Measurements from ENCODE around the gene RAMP1.

Gene RAMP1

DNA sequence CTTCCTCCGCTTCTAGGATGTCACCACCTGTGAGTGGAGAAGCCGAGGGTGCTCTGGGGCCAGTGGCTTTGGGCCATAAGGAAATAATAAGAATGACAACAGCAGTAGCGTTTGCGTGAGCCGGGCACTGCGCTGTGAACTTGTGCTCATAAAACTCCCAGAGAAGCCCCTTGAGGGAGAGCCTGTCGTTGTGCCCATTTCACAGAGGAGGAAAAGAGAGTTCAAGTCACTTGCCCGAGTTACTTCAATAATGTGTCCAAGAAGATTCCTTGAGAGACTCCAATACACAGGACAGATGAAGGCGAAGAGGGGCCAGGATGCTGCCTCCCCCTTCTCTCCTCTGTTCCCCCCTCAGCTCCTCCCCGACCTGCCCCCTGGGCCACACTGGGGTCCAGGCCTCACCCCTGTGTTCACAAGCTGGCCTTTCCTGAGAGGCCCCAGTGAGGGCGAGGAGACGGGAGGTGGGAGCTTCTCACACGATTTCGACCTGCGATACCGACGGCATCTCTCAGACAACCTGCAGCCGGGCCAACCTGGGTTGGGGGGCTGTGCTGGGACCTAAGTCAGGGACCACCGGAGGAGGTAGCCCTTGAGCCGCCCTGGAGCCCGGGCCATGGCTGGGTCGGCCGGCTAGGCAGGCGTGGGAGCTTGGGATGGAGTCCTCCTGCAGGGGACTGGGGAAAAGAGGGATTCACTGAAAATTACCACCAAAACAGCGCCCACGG, 53.9 kb downstream of the RAMP1 start:
- DNase-seq (ENCODE audit: low read depth in 2 of 3, low spot score in 1 of 3), result no peak

DNA sequence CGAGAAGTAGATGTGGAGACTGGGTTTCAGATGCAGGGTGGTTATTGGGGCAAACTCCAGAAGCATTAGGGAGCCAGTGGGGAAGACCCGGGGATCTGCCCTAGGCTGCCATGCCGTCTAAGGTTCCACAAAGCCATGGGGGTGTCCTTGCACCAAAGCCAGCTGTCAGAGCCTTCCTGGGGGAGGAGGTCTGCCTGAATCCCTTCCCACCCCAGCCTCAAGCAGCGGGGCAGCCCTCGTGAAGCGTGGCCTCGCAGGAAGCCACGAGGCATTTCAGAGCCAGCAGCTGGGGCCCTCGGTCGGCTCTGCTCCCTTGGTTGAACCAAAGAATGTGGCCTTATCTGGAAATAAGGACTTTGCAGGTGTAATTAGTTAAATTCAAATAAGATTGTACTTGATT, 56.2 kb downstream of the RAMP1 start:
- no peak for DNase-seq (ENCODE audit: low read depth in 2 of 3, low spot score in 1 of 3)

DNA sequence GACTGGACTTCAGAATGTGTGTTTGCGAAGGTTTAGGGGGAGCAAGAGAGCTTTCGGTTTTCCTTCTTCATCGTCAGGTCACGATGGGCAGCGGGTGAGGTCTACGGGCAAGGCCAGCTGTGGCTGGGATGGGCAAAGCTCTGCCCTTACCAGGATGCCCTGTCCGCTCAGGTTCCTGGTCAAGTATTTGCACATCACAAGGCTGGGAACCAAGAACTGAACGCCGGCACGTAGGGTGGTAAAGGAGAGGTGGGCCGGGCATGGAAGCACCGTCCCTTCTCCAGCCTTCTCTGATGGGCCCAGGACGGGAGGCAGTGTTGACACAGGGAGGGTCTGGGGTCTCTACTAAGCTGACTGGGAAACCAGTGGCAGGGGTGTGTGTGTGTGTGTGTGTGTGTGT, 56.9 kb downstream of the RAMP1 start:
- no peak for DNase-seq (ENCODE audit: low read depth in 2 of 3, low spot score in 1 of 3)

DNA sequence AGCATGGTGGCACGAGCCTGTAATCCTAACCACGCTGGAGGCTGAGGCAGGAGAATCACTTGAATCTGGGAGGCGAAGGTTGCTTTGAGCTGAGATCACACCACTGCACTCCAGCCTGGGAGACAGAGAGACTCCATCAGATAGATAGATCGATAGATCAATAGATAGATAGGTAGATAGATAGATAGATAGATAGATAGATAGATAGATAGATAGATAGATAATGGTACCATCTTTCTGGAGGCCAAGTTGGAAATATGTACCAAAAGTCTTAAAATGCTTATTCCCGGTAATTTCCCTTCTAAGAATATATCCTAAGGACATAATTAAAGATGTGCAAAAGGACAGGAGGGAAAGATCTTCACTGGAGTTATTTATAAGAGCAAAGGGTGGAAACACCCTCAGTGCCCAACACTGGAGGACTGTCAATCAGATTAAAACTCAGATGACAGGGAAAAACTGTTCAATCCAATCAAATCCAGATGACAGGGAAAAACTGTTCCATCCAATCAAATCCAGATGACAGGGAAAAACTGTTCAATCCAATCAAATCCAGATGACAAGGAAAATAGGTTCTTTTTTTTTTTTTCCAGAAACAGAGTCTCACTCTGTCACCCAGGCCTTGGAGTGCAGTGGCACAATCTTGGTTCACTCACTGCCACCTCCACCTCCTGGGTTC, 58.4 kb downstream of the RAMP1 start:
- DNase-seq (ENCODE audit: low read depth in 2 of 3, low spot score in 1 of 3), result no peak

DNA sequence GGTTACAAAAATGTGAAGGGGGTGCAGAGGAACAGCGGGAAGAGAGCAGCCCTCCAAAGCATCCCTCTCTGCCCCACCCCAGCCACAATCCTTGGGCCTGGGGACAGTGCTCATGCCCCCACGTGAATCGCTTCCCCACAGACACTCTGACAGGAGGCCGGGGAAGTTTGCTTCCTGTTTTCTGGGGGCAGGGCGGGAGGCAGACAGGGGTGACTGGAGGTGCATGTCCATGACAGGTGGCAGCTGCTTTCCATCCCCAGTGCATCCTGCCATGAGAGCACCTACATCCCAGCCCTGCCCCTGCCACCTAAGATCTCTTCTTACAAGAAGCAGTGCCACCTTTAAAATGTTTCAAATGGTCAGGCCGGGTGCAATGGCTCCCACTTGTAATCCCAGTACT, 60.2 kb downstream of the RAMP1 start:
- no peak for DNase-seq (ENCODE audit: low read depth in 2 of 3, low spot score in 1 of 3)

DNA sequence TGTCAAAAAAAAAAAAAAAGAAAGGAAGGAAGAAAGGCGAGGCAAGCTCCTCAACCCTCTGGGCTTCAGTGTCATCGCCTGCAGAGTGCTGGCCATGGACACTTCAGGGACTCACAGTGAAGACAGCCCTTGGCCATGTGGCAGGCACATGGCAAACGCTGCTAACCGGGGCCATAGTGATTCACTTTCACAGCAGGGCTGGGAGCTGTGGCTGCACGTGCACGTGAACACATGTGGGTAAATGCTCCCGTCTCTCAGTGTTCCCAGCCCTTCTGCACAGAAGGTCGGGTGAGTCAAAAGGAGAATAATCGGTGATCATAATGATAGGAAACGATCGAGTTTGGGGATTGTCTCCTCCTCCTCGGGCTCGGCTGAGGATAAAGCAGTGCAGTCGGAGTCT, 61.2 kb downstream of the RAMP1 start:
- DNase-seq (ENCODE audit: low read depth in 2 of 3, low spot score in 1 of 3), result no peak

DNA sequence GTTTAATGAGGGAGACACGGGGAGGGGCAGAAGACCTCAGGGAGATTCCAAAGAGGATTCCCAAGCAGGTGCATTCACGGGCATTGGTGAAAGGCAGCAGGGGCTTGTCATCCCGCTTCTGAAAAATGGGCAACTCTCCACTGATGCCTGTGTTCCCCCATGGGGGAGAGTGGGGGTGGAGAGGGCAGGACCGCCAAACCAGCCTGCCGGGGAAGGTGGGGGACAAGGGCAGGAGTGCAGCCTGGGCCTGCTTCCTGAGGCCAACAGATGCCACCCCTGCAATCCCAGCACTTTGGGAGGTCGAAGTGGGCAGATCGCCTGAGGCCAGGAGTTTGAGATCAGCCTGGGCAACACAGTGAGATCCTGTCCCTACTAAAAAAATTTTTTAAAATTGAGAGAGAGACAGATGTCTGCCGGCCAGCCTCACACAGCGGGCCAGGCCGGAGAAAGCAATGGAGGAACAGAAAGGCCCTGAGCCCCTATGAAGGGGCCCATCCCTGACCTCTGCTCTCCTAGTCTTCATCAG, 62.6 kb downstream of the RAMP1 start:
- DNase-seq (ENCODE audit: low read depth in 2 of 3, low spot score in 1 of 3), result no peak

DNA sequence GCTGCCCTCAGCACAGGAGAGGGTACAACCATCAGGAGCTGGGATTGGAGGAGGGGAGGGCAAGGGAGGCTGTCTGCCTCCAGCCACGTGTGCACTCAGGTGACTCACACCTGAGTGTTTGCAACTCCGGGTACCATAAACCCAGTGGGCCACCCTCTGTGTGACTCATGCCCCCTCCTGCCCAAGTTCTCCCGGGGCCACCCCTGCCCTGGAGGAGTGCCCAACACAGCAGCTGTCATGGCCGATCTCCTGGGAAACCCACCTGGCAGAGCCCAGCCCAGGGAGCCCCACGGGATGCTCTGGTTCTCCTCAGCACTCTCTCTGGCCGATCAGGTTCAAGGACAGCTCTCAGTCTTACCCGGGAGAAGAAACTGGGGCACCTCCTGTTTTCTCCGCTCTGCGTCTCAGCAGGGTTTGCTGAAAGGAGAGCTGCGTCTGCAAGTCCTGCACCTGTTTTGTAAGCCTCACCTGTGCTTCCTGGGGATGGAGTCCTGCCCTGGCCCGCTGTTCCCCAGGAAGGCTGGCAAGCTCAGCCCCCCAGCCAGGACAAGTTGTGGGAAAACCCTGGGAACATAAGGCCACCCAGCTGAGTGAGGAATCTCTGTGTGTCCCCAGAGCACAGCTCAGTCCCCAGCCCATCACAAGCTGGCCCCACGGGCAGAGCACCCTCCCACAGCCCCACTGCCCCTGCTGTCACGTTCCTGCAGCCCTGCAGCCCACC, 63.4 kb downstream of the RAMP1 start:
- no peak for DNase-seq (ENCODE audit: low read depth in 2 of 3, low spot score in 1 of 3)

DNA sequence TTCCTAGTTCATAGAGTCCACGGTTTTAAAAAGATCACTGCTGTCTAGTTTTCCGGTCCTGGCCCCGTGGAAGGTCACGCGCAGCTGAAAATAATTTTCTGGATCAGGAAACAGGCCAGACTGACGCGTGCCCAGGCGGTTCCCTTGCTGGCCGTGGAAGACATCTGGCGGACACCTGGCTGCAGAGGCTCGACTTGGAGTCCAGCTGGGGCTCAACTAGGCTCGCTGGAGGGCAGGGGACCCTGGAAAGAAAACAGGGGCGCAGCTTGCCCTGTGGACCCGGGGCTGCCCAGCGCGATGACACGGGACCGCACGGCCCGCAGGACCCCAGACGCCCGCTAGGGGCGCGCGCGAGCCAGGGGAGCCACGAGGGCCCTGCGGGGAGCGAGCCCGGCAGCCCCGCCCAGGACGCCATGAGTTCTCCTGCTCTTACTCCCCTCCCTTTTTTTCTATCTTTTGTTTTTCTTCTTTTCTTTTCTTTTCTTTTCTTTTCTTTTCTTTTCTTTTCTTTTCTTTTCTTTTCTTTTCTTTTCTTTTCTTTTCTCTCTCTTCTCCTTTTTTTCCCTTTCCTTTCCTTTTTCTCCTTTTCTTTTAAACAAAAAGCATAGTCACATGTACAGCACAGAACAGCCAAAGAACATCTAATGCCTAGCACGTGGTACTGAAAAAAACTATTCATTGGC, 64.2 kb downstream of the RAMP1 start:
- peak; percentile 57 to 83 (median 78) for DNase-seq (ENCODE audit: low read depth in 2 of 3, low spot score in 1 of 3)

DNA sequence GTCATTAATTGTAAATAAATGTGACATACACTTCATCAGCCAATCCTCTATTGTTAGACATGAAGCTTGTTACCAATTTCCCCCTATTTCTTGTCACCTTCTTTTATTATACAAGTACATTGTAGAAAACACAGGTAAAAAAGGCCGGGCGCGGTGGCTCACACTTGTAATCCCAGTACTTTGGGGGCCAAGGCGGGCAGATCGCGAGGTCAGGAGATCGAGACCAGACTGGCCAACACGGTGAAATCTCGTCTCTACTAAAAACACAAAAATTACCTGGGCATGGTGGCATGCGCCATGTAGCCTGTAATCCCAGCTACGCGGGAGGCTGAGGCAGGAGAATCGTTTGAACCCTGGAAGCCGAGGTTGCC, 64.7 kb downstream of the RAMP1 start:
- DNase-seq (ENCODE audit: low read depth in 2 of 3, low spot score in 1 of 3), result no peak

DNA sequence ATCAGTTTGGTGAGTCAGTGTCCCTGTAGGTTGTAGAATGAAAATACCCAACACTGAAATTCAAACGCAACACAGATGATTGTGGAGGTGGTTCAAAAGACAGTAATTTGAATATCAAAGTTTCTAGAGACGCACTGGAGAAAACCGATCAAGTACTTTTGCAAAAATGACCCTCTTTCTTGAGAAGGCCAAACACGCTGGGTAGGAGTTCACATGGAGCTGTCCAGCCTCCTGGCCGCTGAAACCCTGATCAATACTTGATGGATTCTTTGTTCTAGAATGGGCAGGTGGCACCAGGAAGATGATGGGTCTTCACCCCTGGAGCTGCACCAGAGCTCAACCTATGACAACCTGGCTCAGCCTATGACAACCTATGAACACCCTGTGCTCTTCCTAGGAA, 67.7 kb downstream of the RAMP1 start:
- no peak for DNase-seq (ENCODE audit: low read depth in 2 of 3, low spot score in 1 of 3)

DNA sequence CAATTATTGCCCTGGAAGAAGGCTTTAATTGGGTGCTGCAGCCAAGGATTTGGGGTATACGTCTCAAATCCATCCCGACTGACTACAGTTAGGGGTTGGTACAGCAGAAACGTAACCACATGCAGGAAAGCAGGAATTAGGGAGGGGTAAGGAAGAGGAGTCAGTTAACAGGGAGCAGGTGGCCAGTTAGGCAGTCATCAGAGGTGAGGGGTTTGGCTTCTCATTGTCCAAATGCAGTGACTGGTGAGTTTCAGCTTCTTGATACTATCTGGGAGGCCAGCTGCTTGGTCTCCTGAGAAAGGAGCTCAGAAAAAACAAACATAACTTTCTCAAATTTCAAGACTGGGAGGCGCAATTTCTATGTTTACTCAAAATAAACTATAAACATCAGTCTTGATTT, 68.6 kb downstream of the RAMP1 start:
- DNase-seq (ENCODE audit: low read depth in 2 of 3, low spot score in 1 of 3), result no peak

DNA sequence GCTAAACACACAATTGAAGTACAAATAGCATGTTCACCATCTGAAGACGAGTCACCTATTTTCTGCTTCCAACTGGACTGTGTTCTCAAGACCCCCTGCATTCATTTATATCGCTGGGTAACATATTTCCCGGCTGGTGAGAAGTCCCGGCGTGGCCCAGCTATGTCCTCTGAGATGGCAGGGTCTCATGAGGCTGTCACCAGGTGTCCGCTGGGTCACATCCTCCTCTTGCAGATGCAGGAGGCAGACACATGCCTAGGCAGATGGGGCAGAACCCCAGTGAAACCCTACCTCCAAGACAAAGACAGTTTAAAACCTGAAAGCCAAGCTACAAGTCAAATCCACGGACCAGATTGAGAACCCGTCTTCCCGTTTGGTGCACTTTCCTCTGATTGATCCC, 70.6 kb downstream of the RAMP1 start:
- DNase-seq (ENCODE audit: low read depth in 2 of 3, low spot score in 1 of 3), result no peak

DNA sequence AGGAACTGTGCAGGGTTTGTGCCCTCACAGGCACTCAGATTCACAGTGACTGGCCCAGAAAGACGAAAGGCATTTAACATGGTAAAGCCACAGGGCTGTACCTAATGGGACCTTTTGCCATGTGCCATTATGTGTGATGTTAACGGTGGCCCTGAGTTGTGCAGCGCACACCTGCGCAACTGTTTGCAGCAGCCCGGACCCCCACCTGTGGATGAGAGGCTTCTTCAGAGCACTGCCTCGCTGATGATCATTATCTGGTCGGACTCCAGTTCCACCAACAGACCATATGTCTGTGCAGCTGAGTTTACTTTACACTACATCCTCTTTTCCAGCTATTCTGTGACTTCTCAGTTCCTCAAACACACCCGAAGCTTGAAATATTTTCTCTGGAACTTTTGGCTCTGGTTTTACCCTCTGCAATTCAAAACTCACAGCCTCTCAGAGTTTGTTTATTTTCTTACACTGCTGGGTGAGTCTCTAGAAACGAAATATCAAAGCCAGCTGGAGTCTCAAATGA, 71.8 kb downstream of the RAMP1 start:
- DNase-seq (ENCODE audit: low read depth in 2 of 3, low spot score in 1 of 3), result no peak

DNA sequence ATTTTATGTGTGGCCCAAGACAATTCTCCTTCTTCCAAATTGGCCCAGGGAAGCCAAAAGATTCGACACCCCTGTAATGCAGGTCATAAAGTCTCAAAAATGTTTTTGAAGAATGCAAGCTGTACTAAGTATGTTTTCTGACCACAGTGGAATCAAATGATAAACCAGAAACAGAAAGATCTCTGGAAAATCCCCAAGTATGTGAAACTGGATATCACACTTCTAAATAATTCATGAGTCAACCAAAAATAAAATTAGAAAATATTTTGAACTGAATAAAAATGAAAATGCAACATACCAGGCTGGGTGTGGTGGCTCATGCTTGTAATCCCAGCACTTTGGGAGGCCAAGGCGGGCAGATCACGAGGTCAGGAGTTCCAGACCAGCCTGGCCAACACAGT, 73.3 kb downstream of the RAMP1 start:
- no peak for DNase-seq (ENCODE audit: low read depth in 2 of 3, low spot score in 1 of 3)

DNA sequence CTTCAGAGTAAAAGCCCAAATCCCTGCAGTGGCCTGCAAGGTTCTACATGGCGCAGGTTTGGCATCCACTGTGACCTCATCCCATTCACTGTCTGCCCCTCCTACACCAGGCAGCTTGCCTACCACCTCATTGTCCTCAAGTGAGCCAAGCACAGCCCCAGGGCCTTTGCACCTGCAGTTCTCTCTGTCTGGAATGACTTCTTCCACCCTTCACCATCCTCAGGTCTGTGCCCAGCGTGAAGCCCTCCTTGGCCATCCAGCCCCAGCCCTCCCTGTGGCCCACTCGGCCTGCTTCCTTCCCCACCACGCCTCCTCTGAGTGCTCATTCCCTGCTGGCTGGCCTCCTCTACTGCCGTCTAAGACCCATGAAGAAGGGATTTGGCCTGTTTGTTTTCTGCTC, 74.8 kb downstream of the RAMP1 start:
- DNase-seq (ENCODE audit: low read depth in 2 of 3, low spot score in 1 of 3), result no peak

DNA sequence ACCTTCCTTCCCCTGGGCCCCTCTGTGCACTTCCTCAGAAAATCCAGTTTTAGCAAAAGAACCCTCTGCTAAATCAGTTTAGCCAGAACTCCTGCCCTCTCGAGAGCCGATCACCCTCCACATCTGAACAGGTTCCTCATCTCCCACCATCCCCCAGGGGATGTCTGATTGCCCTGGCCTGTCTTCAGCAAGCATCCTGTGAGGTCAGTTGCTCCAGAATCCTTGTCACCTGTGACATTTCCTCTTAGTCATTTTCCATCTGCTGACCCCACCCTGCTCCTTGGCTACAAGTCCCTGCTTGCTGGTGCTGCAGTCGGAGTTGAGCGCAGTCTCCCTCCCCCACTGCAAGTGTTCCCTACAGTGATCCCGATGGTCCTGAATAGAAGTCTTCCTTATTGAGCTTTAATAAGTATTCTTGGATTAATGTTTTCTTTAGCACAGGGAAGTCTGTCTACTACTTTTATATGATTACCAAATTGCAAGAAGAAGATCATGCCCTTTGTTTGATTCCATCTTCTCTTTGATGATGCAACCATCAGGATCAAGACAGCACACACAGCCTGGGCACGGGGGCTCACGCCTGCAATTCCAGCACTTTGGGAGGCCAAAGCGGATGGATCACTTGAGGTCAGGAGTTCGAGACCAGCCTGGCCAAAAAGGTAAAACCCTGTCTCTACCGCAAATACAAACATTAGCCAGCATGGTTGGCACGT, 76.5 kb downstream of the RAMP1 start:
- no peak for DNase-seq (ENCODE audit: low read depth in 2 of 3, low spot score in 1 of 3)

DNA sequence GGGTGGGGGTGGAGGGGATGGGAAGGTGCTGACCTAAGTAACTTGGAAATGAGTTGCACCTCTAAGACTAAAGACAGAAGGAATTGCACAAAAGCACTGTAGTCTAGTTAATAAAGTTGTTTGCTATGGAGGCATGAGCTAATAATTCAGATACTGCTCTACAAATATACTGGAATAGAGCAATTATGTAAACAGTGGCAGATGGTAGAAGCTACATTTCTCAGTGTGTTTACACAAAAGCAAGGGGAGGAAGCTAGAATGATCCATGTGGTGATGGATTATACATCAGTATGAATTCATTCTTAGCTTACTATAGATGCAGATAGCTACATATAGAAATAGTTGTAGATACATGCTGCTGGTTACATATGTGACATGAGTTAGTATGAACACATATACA, 79.8 kb downstream of the RAMP1 start:
- DNase-seq (ENCODE audit: low read depth in 2 of 3, low spot score in 1 of 3), result no peak

DNA sequence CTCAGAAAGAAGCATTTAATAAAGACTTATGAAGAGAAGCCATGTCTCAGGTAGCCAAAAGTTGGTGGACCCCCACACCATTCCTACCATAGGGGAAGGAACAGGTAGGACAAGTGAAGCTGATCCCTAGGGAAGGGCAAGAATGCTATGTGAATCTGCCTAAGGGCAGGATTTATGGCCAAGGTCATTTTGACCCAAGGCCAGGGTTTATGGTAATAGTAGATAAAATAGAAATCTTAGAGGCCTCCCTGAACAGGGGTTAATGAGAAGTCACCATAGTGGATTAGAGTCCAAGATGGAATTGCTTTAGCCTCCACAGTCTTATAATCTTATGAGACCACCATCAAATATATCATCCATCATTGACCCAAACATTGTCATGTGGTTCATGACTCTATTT, 81.4 kb downstream of the RAMP1 start:
- no peak for DNase-seq (ENCODE audit: low read depth in 2 of 3, low spot score in 1 of 3)

DNA sequence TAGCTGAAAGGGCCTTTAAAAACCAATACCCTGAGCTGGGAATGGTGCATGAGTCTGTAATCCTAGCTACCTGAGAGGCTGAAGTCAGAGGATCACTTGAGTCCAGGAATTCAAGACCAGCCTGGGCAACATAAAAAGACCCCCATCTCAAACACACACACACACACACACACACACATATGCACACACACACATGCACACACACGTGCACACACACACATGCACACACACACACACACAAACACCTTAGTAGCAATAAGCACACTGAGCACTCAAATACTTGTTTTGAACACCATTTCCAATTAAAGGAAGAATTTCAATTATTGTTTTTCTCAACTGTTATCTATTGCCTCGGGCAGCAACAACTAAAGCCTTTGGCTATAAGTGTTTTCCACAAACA, 81.8 kb downstream of the RAMP1 start:
- DNase-seq (ENCODE audit: low read depth in 2 of 3, low spot score in 1 of 3), result no peak

DNA sequence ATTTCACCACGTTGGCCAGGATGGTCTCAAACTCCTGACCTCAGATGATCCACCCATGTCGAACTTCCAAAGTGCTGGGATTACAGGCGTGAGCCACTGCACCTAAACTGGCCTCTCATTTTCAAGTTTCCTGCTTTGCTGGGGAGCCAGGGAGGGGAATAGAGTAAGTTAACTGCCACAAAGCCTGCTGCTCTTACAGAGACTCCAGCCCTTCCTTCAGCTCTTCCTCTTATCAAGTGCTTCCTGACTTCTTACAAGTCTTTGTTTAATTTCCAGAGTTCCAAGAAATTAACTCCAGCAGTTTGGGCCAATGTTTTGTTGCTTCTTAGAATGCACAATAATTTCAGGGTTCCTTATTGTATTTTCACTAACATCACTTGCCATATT, 83.1 kb downstream of the RAMP1 start:
- no peak for DNase-seq (ENCODE audit: low read depth in 2 of 3, low spot score in 1 of 3)
